K562 (cell line): ENCODE data around the gene LEMD1. TPM values are rescaled to one million over a fixed set of nuclear protein-coding genes. Genes with fewer than 3 reads are reported as not detected.

Source experiments
- ATAC-seq: fragments of 200-7000 bp; cut with Tn5 transposase; 3 replicates; pipeline ENCODE4 v1.9.1; 2020; ENCODE audit warnings: moderate library complexity
- BruUV-seq: library from RNA; stranded (reverse); fragments of 400-500 nt; replicated peaks from 2 replicates; lab custom pipeline; 2021; lab: Mats Ljungman, UMichigan
- CTCF ChIA-PET: fragments of 300-600 bp; formaldehyde crosslinking; extraction: SDS; loops from one replicate; lab custom pipeline; 2021; ENCODE audit warnings: low intra/inter-chr PET ratio; lab: Yijun Ruan, JAX
- POLR2A ChIA-PET: fragments of 300-600, 350-650 bp; sonication (Branson Sonifier 250); formaldehyde crosslinking; extraction: SDS; loops from one replicate; lab custom pipeline; 2021; ENCODE audit warnings: antibody characterized with exemption, inconsistent platforms; lab: Yijun Ruan, JAX
- DNase-seq, 4 experiments: peaks; one replicate each; pipeline versions ENCODE4 v3.0.0 to v3.0.0-alpha.2; 2011 to 2018; ENCODE audit warnings: low spot score in 3 of 4, mixed read lengths in 3 of 4; ENCODE audit errors: extremely low read depth in 1 of 4
- FAIRE-seq: peaks from 2 replicates; lab custom pipeline; 2011; peaks lifted over from hg19 to GRCh38; lab: Jason Lieb, UNC
- H2AFZ ChIP-seq: 2 replicates; pipeline ENCODE4 v1.6.0; 2011; ENCODE audit warnings: low read depth, low read length, control low read depth, inconsistent platforms
- H3K27ac ChIP-seq: fragments of 200-600 bp; 3 replicates; pipeline ENCODE4 v1.8.0; 2011; ENCODE audit warnings: low read depth, mild to moderate bottlenecking, control low read depth, inconsistent platforms, low read length, moderate library complexity, mixed read lengths; ENCODE audit errors: extremely low read depth
- H3K27me3 ChIP-seq, 2 experiments: fragments of 300-600 bp in 1 of 2; 2 replicates in 1 of 2; 3 replicates in 1 of 2; pipeline versions ENCODE4 v1.6.0 to v1.8.0; 2011; ENCODE audit warnings: inconsistent platforms in 2 of 2, low read length in 2 of 2, mild to moderate bottlenecking in 1 of 2, mixed read lengths in 1 of 2, moderate library complexity in 1 of 2; ENCODE audit not compliant: control insufficient read depth in 2 of 2, insufficient read depth in 2 of 2
- H3K36me3 ChIP-seq: fragments of 300-600 bp; 3 replicates; pipeline ENCODE4 v1.8.0; 2011; ENCODE audit warnings: mild to moderate bottlenecking, low read length, inconsistent platforms; ENCODE audit not compliant: control insufficient read depth, insufficient read depth
- H3K4me1 ChIP-seq, 2 experiments: fragments of 200-600 bp in 1 of 2; replicated peaks in 1 of 2; 2 replicates in 1 of 2; 3 replicates in 1 of 2; pipeline versions ENCODE4 v1.5.1 to v1.8.0; 2011; ENCODE audit warnings: inconsistent platforms in 2 of 2, low read length in 2 of 2, mild to moderate bottlenecking in 1 of 2, mixed read lengths in 1 of 2, moderate library complexity in 1 of 2; ENCODE audit not compliant: control insufficient read depth in 2 of 2, insufficient read depth in 2 of 2
- H3K4me2 ChIP-seq: 2 replicates; pipeline ENCODE4 v1.6.1; 2011; ENCODE audit warnings: low read length, control low read depth, inconsistent platforms, mixed read lengths; ENCODE audit not compliant: insufficient read depth
- H3K4me3 ChIP-seq: fragments of 200-600 bp; sonication (generic), shearing (Covaris generic); 2 replicates; pipeline ENCODE4 v1.5.1; 2016; ENCODE audit warnings: control low read depth, inconsistent platforms
- H3K79me2 ChIP-seq: fragments of 200-600 bp; 3 replicates; pipeline ENCODE4 v1.8.0; 2011; ENCODE audit warnings: low read length, inconsistent platforms; ENCODE audit not compliant: control insufficient read depth, insufficient read depth
- H3K9ac ChIP-seq, 2 experiments: 2 replicates each; pipeline versions ENCODE4 v1.6.0 to v1.6.1; 2011; ENCODE audit warnings: low read depth in 2 of 2, low read length in 2 of 2, control low read depth in 1 of 2, inconsistent platforms in 1 of 2, mild to moderate bottlenecking in 1 of 2, mixed read lengths in 1 of 2; ENCODE audit not compliant: insufficient read depth in 1 of 2
- H3K9me1 ChIP-seq: one replicate; pipeline ENCODE4 v1.6.0; 2011; ENCODE audit warnings: inconsistent platforms, mild to moderate bottlenecking, low read length, moderate library complexity; ENCODE audit not compliant: control insufficient read depth, insufficient read depth
- H3K9me3 ChIP-seq: replicated peaks from 2 replicates; pipeline ENCODE4 v1.5.1; 2011; ENCODE audit warnings: low read depth, low read length, inconsistent platforms; ENCODE audit not compliant: control insufficient read depth, insufficient read depth
- H4K20me1 ChIP-seq: replicated peaks from 2 replicates; pipeline ENCODE4 v1.6.1; 2011; ENCODE audit warnings: low read length, inconsistent platforms, mixed read lengths; ENCODE audit not compliant: control insufficient read depth, insufficient read depth
- BHLHE40 ChIP-seq: IDR thresholded peaks from 2 replicates; pipeline ENCODE4 v1.6.1; 2011; ENCODE audit warnings: low read length, improper control_type of control experiment
- CBX1 ChIP-seq: sonication (generic); IDR thresholded peaks from 2 replicates; pipeline ENCODE4 v1.6.1; 2016; ENCODE audit warnings: antibody characterized with exemption, low read depth, mild to moderate bottlenecking
- EP400 ChIP-seq: fragments of 450-650 bp; IDR thresholded peaks from 2 replicates; pipeline ENCODE4 v1.6.1; 2017; ENCODE audit warnings: antibody characterized with exemption, mild to moderate bottlenecking, moderate library complexity
- HMG20B ChIP-seq: fragments of 250-450 bp; sonication (Bioruptor Pico); IDR thresholded peaks from 2 replicates; pipeline ENCODE4 v1.5.0; 2021; ENCODE audit warnings: mild to moderate bottlenecking
- KHSRP ChIP-seq: fragments of 450-650 bp; IDR thresholded peaks from 2 replicates; pipeline ENCODE4 v1.6.1; 2017
- MAZ ChIP-seq, 2 experiments: fragments of 450-650 bp in 1 of 2; sonication (generic) in 1 of 2; formaldehyde crosslinking; IDR thresholded peaks in 1 of 2; conservative IDR thresholded peaks in 1 of 2; 2 replicates each; pipeline versions ENCODE4 v1.4.0 to v1.5.0; 2020; ENCODE audit warnings: mild to moderate bottlenecking in 1 of 2, missing genetic modification reagents in 1 of 2
- NCOA2 ChIP-seq, 2 experiments: fragments of 450-650 bp; IDR thresholded peaks; 2 replicates each; pipeline ENCODE4 v1.6.1; 2018; ENCODE audit warnings: mild to moderate bottlenecking in 2 of 2, moderate library complexity in 1 of 2; ENCODE audit not compliant: partially characterized antibody in 2 of 2
- PHF8 ChIP-seq: fragments of 200-600 bp; sonication (generic); IDR thresholded peaks from 2 replicates; pipeline ENCODE4 v1.6.1; 2012; ENCODE audit warnings: mixed run types, mild to moderate bottlenecking, inconsistent platforms, low read length, moderate library complexity, borderline replicate concordance
- PKNOX1 ChIP-seq: fragments of 450-650 bp; IDR thresholded peaks from 2 replicates; pipeline ENCODE4 v1.6.1; 2016
- SETDB1 ChIP-seq: IDR thresholded peaks from one replicate; pipeline ENCODE4 v1.6.1; 2012; ENCODE audit warnings: low read length, control low read depth, inconsistent platforms
- TSHZ1 ChIP-seq: fragments of 250-450 bp; sonication (Bioruptor Pico); IDR thresholded peaks from 2 replicates; pipeline ENCODE4 v1.4.0; 2020; ENCODE audit warnings: mild to moderate bottlenecking, moderate library complexity
- XRCC3 ChIP-seq: fragments of 450-650 bp; IDR thresholded peaks from 2 replicates; pipeline ENCODE4 v1.6.1; 2017; ENCODE audit warnings: mild to moderate bottlenecking, moderate library complexity
- YBX1 ChIP-seq: fragments of 450-650 bp; IDR thresholded peaks from 2 replicates; pipeline ENCODE4 v1.7.1; 2016; ENCODE audit warnings: mild to moderate bottlenecking
- ZNF354B ChIP-seq: fragments of 250-450 bp; sonication (Bioruptor Pico); IDR thresholded peaks from 2 replicates; pipeline ENCODE4 v1.4.0; 2020
- WGBS: fragments of 100-300 bp; shearing (Covaris generic); methylation state at CpG from one replicate; pipeline ENCODE4 v1.1.6; 2016; ENCODE audit warnings: low coverage, mixed read lengths; ENCODE audit not compliant: insufficient coverage; ENCODE audit errors: missing lambda C conversion rate; 5-methylcytosine and 5-hydroxymethylcytosine counted together
- in situ Hi-C: fragments of 300-500 bp; cut with MboI; formaldehyde crosslinking; loops from 4 replicates; pipeline ENCODE4 v1.15.0; 2018; ENCODE audit warnings: inconsistent platforms, mixed read lengths
- intact Hi-C: fragments of 100-400 bp; cut with micrococcal nuclease; formaldehyde crosslinking; loops from 2 replicates; pipeline ENCODE4 v1.14.2; 2022
- polyA plus RNA-seq, 8 experiments: library from polyadenylated mRNA; depleted of rRNA in 4 of 8; stranded (reverse) in 5 of 8; unstranded in 3 of 8; fragments of >200 nt; fragmentation: Nextera tagmentation in 2 of 8; fragmentation: Illumina TruSeq in 1 of 8; extraction: Ambion mirVana in 2 of 8; extraction: Trizol in 1 of 8; gene quantifications; 2 replicates each; pipeline versions ENCODE4 v1.2.1 to v1.2.3, GENCODE V29; 2011 to 2014; ENCODE audit warnings: inconsistent platforms in 1 of 8, missing spikeins in 1 of 8
- total RNA-seq, 7 experiments: library from RNA; depleted of rRNA in 6 of 7; stranded (reverse); fragments of >200 nt in 6 of 7; fragmentation: Illumina TruSeq in 2 of 7; extraction: Trizol in 2 of 7; gene quantifications; 2 replicates each; pipeline versions ENCODE4 v1.2.1 to v1.2.3, GENCODE V29; 2011 to 2021; ENCODE audit warnings: low replicate concordance in 1 of 7
- TF ChIP-seq, protein P1 (sequence below): fragments of 150-350 bp; IDR thresholded peaks from 2 replicates; pipeline ENCODE4 v1.6.1; 2014; ENCODE audit warnings: low read depth, mild to moderate bottlenecking, low read length, borderline replicate concordance

The LEMD1 gene
- total and polyA plus RNA-seq, 9 of the 15 experiments (the other 6 are each of a cell fraction or from before 2014, with no cell fraction given), result 0.11 to 2.4 (median 0.57) TPM; not detected in 1

DNA sequence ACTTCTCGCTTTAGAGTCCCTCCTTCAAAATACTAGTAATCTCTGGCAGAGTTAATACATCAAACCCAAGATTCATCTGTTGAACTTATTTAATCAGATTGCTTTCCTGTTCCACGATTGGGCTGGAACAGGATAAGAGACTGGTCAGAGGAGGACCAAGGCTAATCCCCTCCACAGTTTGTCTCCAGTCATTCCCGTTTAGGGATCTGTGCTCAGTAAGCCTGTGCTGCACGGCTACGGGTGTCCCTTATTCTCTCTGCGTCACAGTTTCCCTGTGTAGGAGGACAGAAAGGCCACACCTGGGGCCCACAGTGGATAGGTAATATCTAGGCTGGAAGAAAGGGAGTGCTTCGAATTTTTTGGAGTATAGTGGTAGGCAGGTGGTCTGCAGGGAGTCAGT, 83.8 kb downstream of the LEMD1 start (continued):
- TF ChIP-seq, protein P1, sequence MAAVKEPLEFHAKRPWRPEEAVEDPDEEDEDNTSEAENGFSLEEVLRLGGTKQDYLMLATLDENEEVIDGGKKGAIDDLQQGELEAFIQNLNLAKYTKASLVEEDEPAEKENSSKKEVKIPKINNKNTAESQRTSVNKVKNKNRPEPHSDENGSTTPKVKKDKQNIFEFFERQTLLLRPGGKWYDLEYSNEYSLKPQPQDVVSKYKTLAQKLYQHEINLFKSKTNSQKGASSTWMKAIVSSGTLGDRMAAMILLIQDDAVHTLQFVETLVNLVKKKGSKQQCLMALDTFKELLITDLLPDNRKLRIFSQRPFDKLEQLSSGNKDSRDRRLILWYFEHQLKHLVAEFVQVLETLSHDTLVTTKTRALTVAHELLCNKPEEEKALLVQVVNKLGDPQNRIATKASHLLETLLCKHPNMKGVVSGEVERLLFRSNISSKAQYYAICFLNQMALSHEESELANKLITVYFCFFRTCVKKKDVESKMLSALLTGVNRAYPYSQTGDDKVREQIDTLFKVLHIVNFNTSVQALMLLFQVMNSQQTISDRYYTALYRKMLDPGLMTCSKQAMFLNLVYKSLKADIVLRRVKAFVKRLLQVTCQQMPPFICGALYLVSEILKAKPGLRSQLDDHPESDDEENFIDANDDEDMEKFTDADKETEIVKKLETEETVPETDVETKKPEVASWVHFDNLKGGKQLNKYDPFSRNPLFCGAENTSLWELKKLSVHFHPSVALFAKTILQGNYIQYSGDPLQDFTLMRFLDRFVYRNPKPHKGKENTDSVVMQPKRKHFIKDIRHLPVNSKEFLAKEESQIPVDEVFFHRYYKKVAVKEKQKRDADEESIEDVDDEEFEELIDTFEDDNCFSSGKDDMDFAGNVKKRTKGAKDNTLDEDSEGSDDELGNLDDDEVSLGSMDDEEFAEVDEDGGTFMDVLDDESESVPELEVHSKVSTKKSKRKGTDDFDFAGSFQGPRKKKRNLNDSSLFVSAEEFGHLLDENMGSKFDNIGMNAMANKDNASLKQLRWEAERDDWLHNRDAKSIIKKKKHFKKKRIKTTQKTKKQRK, result no peak
- TF ChIP-seq YBX1, result no peak

GRCh38 chr1:205337481-205337880, 84.4 kb downstream of the LEMD1 start:
- under 1% methylated on average over 7 of the region's 7 CpGs for WGBS
- no peak for FAIRE-seq
- in situ Hi-C loops, result no loop called here
- no peaks in the 10 kb centered on the region for H3K9me3 ChIP-seq
- H3K9ac ChIP-seq, result no peak overlapping the region
- H3K79me2 ChIP-seq, result no peaks in the 10 kb centered on the region
- H3K27ac ChIP-seq, result no peak overlapping the region
- POLR2A ChIA-PET, result interaction anchor here (0.6 to 1.1 kb wide), 2 partner anchors 12 to 69 kb away, joined by 3 to 4 read pairs; no protein-coding TSS in a partner anchor
- no peak for DNase-seq
- H3K27me3 ChIP-seq, result peaks cover 11 to 52% of the 10 kb centered on the region in 2 experiments
- H4K20me1 ChIP-seq, result peaks cover 4% of the 10 kb centered on the region; the same call in 1 of the 2 replicates
- BruUV-seq, result no TSS peak
- intact Hi-C loops, result no loop called here
- no peak for TF ChIP-seq PHF8
- TF ChIP-seq TSHZ1, result no peak
- TF ChIP-seq KHSRP, result no peak
- TF ChIP-seq SETDB1, result no peak
- no peak for TF ChIP-seq HMG20B
- no peak for TF ChIP-seq XRCC3
- TF ChIP-seq PKNOX1, result no peak
- TF ChIP-seq MAZ (CRISPR knock-in tag; conservative IDR thresholded peaks at IDR 0.05 in 1 of 2, IDR thresholded peaks at IDR 0.05 in 1 of 2), result no peak
- no peak for TF ChIP-seq NCOA2 (IDR thresholded peaks at IDR 0.05; ENCODE audit: partially characterized antibody in 2 of 2)
- no peak for TF ChIP-seq ZNF354B (CRISPR knock-in tag)
- TF ChIP-seq EP400, result no peak
- TF ChIP-seq CBX1, result no peak
- TF ChIP-seq BHLHE40, result no peak
- TF ChIP-seq, all 486 proteins: peak for 0
- H3K9me1 ChIP-seq, result no peaks in the 10 kb centered on the region
- no peak overlapping the region for H3K4me2 ChIP-seq
- no peaks in the 10 kb centered on the region for H3K4me1 ChIP-seq
- H3K4me3 ChIP-seq, result no peak overlapping the region
- no peak overlapping the region for H2AFZ ChIP-seq
- no peak for ATAC-seq
- CTCF ChIA-PET, result interaction anchor here (2.8 kb wide), 1 partner anchor 186 kb away, joined by 28 read pairs; no protein-coding TSS in a partner anchor
- H3K36me3 ChIP-seq, result no peaks in the 10 kb centered on the region
